Measurements from ENCODE around the gene PADI1. TPM values are rescaled to one million over a fixed set of nuclear protein-coding genes. Genes with fewer than 3 reads are reported as not detected.
"Not testable (repeated sequence)": the region's sequence is repeated elsewhere in the genome, so short reads cannot be mapped to it uniquely, and the experiment has no call there.

Gene PADI1
- polyA plus RNA-seq, 3 donors = 0.04 TPM; not detected in 2

- peak in 2 of 3 donors; percentile 67 to 72 for DNase-seq (ENCODE audit: low read depth in 3 of 3, low spot score in 2 of 3)
Measured at GRCh38 chr1:17236779-17237560, 32.0 kb downstream of the PADI1 start.

DNA sequence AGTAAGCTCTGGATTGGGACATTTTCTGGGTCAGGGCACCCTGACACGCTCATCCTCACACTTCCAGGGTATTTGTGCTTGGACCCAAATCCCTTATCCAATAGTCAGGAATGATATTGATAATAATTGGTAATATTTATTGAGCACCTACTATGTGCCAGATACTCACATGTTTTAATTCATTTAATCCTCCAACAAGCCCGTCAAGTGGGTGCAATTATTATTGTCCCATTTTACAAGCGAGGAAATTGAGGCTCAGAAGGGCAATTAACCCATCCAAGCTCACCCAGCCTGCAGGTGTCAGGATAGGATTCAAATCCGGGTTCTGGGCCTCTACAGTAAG lies 32.6 kb downstream of the PADI1 start:
- DNase-seq (ENCODE audit: low read depth in 3 of 3, low spot score in 2 of 3) = no peak

GRCh38 chr1:17239420-17239819 lies 34.5 kb downstream of the PADI1 start:
- peak; percentile 56 to 81 (median 61) for DNase-seq (ENCODE audit: low read depth in 3 of 3, low spot score in 2 of 3)

DNA sequence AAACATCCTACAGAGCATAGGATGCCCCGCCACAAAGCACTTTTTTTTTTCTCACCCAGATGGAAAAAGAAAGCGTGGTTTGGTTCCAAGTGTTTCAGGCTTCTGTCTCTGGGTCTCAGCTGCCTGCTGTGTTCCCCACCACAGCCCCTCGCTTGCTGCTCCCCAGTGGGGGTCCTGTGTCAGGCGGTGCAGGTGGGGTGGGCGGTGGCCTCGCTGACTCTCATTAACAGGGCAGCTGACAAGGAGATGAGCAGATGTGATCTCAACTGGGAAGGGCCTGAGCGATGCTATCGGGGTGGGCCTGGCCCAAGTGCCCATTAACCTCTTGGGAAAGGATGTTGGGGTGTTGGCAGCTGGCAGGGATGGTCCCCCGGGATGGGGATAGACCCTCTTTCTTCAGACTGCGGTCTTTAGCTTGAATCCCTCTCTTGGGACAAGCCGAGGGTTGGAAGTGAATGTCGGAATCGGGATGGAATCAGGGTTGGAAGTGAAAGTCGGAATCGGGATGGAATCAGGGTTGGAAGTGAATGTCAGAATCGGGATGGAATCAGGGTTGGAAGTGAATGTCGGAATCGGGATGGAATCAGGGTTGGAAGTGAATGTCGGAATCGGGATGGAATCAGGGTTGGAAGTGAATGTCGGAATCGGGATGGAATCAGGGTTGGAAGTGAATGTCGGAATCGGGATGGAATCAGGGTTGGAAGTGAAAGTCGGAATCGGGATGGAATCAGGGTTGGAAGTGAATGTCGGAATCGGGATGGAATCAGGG lies 36.3 kb downstream of the PADI1 start:
- not testable (repeated sequence) for DNase-seq (ENCODE audit: low read depth in 3 of 3, low spot score in 2 of 3)

- DNase-seq (ENCODE audit: low read depth in 3 of 3, low spot score in 2 of 3) = not testable (repeated sequence)
Measured at GRCh38 chr1:17241780-17242074, 36.8 kb downstream of the PADI1 start.

GRCh38 chr1:17243274-17243673 lies 38.3 kb downstream of the PADI1 start:
- no peak for DNase-seq (ENCODE audit: low read depth in 3 of 3, low spot score in 2 of 3)

GRCh38 chr1:17244821-17245740 lies 40.2 kb downstream of the PADI1 start:
- peak in 1 of 3 donors; percentile 56 for DNase-seq (ENCODE audit: low read depth in 3 of 3, low spot score in 2 of 3)

GRCh38 chr1:17245816-17246325 lies 40.9 kb downstream of the PADI1 start:
- no peak for DNase-seq (ENCODE audit: low read depth in 3 of 3, low spot score in 2 of 3)

- DNase-seq (ENCODE audit: low read depth in 3 of 3, low spot score in 2 of 3) = no peak
Measured at GRCh38 chr1:17246971-17247370, 42.0 kb downstream of the PADI1 start.

DNA sequence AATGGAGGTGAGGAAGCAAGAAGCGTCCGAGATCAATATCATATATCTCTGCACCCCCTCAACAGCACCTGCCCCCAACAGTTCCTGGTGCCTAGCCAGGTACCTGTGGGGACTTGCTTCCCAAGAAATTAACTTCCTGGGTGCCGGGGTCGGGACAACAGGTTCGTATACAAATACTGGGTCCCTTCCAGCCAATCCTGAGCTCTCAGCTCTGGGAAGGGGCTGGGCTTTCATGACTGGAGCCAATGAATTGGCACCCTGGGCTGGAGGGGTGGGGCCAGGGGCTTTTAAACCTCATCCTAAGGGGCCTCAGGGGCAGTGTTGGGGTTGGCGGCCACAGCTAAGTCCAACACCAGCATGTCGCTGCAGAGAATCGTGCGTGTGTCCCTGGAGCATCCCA lies 43.9 kb downstream of the PADI1 start, which contains the start of gene PADI3:
Gene PADI3 (plus strand): TSS at position 318 of the 400 bp plus-strand sequence. CDS start 40 bp downstream, at position 358.
- DNase-seq (ENCODE audit: low read depth in 3 of 3, low spot score in 2 of 3) = no peak

DNA sequence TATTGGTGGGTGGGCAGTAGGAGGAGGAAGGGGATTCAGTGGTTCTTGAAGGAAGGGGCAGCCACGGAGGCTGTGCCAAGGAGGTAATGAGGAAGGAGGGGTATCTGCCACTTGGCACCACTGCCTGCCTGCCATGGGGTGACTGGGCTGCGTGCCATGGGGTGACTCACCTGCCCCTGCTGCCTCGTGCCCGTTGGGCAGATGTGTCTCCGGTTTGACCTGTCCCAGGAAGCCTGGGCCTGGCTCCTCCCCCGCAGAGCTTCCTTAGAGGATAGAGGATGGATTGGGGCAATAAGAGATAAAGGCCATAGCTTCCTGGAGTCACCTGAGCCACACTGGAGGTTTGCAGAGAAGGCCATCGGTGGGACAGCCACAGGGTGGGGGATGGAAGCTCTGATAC lies 45.7 kb downstream of the PADI1 start:
- no peak for DNase-seq (ENCODE audit: low read depth in 3 of 3, low spot score in 2 of 3)

DNA sequence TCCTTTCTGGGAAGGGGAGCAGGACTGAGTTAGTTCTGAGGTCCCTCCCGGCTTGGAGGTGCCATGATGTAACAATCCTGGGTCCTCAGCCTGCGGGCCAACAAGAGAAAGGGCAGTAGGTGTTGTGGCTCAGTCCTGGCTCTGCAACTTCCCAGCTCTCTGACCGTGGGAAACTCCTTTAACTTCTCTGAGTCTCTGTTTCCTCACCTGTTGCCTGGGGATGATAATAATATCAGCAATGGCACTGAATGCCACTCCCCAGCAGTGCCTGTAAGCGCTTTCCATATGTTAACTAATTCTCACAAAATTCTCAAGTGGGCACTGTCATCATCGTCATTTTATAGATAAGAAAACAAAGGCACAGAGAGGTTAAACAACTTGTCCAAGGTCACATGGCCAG lies 46.3 kb downstream of the PADI1 start:
- DNase-seq (ENCODE audit: low read depth in 3 of 3, low spot score in 2 of 3) = no peak

- DNase-seq (ENCODE audit: low read depth in 3 of 3, low spot score in 2 of 3) = no peak
Measured at GRCh38 chr1:17251701-17252376, 46.9 kb downstream of the PADI1 start.

DNA sequence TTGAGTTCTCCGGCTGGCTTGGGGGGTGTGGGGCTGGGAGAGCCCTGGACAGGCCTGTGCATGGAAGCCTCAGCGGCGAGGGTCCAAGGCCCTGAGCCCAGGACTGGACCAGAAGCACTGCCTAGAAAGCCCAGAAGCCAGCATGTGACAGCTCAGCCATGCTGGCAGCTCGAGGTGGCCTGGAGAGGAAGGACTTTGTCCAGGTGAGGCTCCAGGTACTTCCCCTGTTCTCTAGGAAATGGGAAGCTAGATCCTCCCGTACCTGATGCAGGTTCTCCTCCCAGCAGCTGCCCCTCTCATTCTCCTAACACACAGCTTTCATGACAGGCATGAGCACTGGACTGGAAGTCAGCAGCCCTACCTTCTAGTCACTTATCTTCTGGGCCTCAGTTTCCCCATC lies 50.4 kb downstream of the PADI1 start:
- DNase-seq (ENCODE audit: low read depth in 3 of 3, low spot score in 2 of 3) = no peak

GRCh38 chr1:17258116-17258757 lies 53.3 kb downstream of the PADI1 start:
- no peak for DNase-seq (ENCODE audit: low read depth in 3 of 3, low spot score in 2 of 3)

- DNase-seq (ENCODE audit: low read depth in 3 of 3, low spot score in 2 of 3) = no peak
Measured at GRCh38 chr1:17258758-17259130, 53.8 kb downstream of the PADI1 start.

DNA sequence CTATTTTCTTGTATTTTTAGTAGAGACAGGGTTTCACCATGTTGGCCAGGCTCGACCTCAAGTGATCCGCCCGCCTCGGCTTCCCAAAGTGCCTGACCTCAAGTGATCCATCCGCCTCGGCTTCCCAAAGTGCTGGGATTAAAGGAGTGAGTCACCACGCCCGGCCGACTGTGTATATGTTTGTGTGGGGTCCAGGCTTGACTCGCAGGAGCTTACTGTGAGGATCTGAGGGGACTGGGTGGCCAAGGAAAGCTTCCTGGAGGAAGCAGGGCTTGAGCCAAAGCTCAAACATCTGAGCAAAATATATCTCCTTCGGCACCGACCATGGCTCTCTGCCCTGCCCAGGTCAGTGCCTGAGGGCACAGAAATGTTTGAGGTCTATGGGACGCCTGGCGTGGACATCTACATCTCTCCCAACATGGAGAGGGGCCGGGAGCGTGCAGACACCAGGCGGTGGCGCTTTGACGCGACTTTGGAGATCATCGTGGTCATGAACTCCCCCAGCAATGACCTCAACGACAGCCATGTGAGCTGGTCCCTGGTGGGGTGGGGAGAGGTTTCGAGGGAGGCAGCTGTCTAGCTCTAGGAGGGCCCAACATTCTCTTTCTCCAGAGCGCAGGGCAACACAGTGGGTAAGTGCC lies 54.4 kb downstream of the PADI1 start:
- no peak for DNase-seq (ENCODE audit: low read depth in 3 of 3, low spot score in 2 of 3)

DNA sequence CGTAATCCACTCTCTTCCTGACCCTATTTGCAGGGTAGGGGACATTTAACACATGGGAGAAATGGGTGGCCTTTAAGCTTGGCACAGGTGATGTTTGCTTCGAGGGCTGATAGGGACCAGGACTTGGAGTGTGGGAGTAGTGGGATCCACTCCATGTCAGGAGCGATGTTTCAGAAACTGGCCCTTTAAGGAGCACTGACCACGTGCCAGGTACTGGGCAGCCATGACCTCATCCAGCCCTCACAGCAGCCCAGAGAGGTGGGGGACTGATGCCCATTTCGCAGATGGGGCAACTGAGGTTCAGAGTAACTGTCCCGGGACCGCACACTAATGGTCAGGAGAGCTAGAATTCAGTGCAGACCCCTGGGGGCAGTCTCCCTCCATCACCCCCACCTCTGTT lies 55.3 kb downstream of the PADI1 start:
- DNase-seq (ENCODE audit: low read depth in 3 of 3, low spot score in 2 of 3) = no peak

DNA sequence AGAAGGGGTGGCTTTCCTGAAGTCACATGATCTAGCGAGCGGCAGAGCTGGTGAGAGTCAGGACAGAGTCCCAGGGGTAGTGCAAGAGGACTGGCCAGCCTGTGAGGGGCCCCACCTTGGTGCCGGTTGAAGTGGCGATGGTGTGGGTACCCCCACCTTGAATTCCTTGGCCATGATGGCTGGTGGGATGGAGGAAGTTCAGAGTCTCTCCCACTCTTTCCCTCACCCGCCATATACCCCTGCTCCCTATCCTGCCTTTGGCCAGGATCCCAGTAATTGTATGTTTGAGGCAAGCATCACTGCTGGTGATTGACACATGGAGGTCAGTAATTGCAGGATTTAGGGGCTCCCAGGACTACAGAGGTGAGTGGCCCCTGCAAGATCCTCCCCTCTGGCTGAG lies 55.8 kb downstream of the PADI1 start:
- DNase-seq (ENCODE audit: low read depth in 3 of 3, low spot score in 2 of 3) = no peak

All from right renal cortex interstitium (tissue), 3 donors.